Measurements from ENCODE around the gene CDC34.

Gene CDC34, protein sequence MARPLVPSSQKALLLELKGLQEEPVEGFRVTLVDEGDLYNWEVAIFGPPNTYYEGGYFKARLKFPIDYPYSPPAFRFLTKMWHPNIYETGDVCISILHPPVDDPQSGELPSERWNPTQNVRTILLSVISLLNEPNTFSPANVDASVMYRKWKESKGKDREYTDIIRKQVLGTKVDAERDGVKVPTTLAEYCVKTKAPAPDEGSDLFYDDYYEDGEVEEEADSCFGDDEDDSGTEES

DNA sequence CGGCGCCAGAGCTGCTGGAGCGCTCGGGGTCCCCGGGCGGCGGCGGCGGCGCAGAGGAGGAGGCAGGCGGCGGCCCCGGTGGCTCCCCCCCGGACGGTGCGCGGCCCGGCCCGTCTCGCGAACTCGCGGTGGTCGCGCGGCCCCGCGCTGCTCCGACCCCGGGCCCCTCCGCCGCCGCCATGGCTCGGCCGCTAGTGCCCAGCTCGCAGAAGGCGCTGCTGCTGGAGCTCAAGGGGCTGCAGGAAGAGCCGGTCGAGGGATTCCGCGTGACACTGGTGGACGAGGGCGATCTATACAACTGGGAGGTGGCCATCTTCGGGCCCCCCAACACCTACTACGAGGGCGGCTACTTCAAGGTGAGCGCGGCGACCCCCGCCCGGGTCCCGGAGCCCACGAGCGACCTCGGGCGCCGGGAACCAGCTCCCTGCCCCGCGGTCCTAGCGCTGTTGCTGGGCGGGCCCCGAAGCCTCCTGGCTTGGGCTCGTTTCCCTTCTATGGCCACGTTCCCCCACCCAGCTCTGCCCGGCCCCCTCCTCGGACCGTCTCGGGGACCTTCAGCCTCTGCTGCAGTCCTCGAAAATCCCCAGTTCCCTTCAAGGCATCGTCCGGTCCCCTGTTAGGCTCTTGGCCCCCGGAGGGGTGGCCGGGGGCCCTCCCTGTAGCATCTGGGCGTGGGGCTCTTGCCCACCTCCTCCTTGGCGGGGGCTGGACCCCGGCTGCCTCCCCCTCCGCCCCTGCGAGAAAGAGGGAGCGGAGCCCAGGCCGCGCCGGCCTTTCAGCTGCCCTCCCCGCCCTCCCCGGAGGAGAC, at the start of gene CDC34:
TSS of gene CDC34 (plus strand) at position 8 of the 808 bp plus-strand sequence. CDS start at position 180, 172 bp downstream.
- no peak for DNase-seq

DNA sequence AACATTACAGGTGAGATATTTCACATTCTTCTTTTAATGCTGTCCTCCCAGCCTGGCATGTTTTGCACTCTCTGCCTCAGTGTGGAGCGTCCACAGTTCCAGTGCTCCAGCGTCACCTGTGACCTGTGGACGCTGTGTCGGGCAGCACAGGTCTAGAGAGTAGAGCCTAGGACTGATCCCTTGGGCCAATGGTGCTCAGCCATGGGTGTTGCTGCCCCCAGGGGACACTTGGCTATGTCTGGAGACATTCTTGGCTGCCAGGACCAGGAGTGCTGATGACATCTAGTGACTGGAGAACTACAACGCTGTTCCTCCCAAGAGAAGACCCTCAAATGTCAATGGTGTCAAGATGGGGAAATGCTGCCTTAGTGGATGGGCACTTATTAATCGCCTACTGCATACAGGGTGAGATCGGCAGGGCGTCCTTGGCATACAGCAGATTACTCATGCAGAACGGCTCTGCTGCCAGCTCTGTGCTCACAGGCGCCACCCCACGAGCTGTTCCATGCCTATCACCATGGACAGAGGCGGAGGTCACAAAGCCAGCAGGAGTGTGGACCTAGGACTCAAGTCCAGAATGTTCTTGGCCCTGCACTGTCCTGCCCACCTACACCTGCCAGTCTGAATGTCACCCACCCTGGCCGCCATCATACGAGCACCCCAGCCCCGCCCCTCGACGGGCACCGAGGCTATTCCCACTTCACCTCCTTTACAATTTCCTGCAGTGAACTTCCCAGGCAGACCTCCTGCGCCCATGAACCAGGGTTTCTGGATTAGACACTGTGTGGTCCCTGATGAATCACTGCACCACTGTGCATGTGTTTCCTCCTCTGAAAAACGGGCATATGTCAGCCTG, 49.1 kb upstream of the CDC34 start:
- DNase-seq = no peak

DNA sequence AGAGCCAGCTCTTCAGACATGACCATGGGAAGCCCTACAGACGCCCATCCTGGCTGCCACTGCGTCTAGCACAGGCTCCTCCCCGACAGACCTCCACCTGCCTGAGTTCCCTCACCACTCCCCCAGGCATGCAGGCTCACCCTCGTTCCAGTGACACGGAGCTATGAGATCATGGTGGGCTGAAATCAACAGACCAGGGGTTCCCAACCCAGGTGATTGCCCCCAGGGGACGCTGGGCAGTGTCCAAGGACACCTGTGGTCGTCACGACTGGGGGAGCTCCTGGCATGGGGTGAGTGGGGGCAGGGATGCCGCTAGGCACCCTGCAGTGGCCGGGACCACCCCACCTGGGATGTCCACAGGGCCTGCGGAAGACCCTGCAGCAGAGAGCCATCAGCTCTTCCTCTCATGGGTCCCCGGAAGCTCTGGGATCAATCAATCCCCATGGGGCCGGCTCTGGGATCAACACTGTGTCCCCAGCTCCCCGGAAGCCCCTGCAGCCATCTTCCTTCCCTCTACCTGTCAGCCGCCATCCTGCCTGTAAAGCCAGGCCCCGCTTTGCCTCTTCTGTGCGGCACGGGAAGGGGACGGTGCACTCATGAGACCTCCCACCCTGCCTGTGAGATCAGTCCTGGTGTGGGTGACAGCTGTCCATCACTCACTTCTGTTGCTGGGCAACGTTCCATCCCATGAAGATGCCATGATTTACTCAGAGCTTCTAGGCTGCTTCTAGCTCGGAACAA, 48.1 kb upstream of the CDC34 start:
- DNase-seq = no peak

DNA sequence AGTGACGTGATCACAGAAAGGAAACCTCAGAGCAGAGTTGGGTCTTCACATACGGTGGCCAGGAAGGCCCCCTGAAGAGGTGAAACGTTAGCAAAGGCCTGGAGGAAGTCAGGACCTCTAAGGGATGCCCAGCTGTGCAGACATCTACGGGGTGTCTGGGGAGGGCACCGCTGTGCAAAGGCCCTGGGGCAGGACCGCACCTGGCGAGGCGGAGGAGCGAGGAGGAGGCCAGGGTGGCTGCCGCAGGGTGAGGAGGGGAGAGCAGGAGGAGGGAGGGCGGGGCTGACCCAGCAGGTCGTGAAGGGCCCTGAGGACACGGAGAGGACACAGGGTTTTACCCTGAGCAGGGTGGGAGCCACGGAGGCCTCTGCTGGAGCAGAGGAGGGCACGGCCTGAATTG, 47.1 kb upstream of the CDC34 start:
- DNase-seq = no peak

DNA sequence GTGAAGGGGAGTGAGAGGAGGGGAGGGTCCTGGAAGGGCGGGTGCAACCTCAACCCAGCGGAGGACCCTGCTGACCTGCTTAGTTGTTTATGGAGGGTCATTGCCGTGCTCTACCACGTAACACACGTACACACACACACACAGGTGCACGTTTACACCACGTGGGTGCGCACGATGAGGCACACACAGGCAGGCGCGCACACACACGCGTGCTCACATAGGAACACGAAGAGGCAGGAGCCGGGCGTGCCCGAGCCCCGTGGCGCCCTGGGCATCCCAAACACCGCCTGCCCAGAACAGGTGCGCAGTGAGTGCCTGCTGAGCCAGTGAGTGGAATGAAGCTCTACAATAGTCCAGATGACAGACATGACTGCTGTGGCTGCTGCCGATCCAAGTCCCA, 46.5 kb upstream of the CDC34 start:
- DNase-seq = no peak

DNA sequence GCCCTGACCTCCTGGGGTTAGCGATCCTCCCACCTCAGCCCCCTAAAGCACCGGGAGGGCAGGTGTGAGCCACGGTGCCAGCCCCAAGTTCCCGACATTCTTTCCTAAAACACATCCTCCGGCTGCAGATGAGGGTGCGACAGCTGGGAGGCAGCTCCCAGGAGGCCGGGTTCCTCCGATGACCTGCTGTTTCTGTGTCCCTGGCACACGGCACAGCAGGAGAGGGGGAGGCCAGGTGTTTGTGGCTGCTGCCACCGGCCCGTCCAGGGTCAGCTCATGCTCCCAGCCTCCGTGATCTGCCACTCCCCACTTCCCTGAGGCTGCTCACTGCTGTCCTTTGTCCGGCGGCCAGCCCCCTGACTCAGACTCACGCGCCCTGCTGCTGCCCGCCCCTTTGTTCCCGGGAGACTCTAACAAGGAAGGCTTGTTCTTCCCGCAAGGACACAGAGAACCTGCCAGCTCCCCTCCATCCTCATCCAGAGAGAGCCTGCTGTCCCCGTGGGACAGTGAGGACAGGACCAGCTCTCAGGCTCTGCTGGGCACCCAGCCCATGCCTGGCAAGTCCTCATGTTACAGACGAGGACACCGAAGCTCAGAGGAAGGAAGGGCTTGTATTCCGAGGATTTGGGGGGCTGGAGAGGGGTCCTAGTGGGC, 45.9 kb upstream of the CDC34 start:
- DNase-seq = no peak

DNA sequence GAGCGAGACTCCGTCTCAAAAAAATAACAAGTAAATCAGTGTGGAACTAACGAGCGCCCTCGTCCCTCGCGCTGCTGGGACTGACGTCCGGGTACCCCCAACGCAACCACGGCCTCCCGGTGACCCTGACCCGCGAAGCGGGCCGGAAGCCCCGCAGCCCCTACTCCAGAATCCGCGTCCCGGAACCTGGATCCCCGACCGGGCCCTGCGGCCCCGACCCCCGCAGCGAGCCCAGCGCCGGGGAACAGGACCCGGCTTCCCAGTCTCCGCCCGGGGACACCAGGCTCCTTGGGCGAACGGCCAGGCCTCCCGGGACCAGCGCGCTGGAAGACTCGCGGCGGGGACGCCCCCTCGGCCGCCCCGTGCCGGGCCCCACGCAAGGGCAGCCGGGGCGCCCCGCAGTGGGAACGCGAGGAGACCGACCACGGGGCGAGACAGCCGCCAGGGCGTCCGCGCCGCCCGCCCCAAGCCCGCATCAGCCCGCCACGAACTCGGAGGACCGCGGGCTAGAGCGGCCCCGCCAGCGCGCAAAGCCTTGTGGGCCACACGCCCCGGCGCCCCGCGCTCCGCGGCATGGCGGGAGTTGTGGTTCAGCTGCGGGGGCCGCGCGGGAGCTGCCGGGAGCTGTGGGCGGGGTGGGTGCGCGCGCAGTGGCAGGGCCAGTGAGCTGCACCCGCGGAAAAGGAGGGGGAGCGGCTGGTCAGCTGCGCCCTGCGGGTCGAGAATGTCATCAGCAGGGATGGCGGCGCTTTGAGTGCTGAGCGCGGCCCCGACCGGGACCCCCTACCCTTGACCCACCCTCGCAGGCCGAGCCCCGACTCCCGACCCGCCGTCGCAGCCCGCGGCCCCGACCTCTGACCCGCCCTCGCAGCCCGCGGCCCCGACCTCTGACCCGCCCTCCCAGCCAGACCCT, 42.8 kb upstream of the CDC34 start:
- DNase-seq = peak; percentile 92

DNA sequence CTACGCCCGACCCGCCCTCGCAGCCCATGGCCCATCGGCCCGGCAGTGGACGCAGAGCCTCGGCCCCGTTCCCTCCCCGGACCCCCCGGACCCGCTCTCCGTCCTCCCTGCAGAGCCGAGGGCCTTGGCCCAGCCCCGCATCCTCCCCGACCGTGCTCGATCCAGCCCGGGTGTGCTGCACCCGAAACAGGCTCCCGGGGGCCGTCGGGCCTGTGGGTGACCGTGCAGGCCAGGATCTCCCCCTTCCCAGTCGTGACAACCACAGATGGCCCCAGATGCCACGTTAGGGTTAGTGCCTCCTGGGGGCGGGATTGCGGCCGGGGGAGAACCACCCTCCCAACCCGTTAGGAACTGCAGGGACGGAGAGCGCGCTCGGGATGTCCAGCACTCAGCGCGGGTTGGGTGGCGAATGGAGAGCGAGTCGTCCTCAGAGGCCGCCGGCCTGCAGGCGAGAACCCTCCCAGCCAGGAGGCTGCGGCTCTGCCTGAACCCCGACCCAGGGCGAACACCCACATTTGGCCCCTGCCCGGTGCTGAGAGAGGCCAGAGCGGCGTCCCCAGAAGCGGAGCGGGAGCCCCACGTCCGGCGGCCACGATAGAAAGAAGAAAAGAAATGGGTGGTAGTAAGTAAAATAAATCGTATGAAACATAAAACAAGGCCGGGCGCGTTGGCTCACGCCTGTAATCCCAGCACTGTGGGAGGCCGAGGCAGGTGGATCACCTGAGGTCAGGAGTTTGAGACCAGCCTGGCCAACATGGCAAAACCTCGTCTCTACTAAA, 42.0 kb upstream of the CDC34 start:
- no peak for DNase-seq

DNA sequence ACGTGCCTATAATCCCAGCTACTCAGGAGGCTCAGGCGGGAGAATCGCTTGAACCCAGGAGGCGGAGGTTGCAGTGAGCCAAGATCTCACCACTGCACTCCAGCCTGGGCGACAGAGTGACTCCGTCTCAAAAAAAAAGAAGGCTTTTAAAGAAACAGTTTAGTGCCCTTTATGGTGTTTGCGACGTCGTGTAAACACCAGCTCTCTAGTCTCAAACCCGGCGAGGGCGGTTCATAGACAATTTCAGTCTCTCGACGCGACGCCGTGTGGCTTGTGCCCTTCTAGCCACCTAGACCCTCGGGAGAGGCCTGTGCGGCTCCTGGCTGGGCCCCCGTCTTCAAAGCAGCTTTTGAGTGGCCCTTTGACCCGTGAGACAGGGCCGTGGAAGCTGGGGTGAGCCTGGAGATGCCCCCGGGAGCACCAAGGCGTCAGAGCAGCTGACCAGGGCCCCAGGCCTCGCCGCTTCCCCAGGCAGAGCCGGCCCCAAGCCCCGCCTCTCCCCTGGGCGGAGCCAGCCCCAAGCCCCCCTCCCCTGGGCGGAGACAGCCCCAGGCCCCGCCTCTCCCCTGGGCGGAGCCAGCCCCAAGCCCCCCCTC, 40.3 kb upstream of the CDC34 start:
- no peak for DNase-seq

DNA sequence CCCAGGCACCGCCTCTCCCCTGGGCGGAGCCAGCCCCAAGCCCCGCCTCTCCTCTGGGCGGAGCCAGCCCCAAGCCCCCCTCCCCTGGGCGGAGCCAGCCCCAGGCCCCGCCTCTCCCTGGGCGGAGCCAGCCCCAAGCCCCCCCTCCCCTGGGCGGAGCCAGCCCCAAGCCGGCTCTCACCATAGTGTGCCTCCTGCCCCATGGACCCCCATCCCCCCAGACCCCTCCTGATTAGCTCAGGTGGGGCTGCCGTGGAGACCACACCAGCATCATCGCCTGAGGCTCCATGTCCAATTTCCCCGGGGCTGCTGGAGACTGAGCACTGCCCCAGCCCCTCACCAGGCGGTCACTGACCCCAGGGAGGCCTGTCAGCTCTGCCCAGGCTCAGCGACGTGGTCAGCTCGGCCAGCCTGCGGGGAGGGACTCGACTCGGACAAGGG, 39.4 kb upstream of the CDC34 start:
- DNase-seq = peak; percentile 34

DNA sequence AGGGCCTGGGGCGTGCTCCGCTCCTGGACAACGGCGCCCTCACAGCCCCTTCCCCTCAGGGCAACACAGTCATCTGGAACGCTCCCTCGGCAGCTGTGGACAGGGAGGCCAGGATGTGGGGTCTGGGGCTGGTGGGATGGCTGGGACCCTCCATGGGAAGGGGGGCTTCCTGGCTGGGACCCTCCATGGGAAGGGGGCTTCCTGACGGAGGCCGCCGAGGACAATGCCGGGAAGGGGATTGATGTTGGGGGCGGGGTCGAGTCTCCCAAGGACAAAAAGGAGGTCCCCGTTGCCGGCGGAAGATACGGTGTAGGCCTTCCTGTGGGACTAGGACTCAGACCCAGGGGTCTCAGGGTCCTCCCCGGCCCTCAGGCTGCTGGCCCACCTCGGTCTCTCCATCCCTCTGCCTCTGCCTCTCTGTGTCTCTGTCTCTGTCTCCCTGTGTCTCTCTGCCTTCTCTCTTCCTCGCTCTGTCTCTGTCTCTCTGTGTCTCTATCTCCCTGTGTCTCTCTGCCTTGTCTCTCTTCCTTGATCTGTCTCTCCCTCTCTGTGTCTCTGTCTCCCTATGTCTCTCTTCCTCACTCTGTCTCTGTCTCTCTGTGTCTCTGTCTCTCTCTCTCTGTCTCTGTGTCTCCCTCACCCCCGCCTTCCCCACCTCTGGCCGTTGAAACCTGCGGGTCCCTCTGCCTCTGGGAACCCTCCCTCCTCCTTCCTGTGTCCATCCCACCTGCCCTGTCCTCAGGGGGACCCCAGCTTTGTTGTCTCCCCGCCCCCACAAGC, 38.0 kb upstream of the CDC34 start:
- no peak for DNase-seq

DNA sequence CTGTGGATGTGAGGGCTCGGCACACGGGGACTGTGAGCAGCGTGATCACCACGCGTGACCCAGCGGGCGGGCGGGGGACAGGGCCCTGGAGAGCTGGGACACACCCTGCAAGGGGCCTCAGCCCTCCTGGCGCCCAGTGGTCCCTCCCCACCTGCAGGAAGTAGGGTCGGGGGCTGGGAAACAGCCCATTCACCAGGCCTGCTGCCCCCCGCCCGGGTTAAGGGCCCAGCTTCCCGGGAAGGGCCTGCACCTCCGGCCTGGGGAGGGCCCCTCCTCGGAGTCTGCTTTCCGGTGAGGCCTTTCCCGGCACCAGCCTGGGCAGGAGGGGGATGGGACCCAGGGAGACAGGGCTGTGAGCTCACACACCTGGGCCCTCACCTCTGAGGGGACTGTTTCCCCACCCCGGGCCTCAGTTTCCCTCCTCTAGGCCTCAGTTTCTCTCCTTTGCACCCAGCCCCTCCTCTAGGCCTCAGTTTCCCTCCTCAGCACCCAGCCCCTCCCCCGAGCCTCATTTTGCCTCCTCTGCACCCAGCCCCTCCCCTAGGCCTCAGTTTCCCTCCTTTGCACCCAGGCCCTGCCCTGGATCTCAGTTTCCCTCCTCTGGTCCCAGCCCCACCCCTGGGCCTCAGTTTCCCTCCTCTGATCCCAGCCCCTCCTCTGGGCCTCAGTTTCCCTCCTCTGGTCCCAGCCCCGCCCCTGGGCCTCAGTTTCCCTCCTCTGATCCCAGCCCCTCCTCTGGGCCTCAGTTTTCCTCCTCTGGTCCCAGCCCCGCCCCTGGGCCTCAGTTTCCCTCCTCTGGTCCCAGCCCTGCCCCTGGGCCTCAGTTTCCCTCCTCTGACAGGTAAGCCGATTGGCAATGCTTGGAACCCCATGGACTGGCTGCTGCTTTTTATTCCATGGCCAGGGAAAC, 37.1 kb upstream of the CDC34 start:
- no peak for DNase-seq

DNA sequence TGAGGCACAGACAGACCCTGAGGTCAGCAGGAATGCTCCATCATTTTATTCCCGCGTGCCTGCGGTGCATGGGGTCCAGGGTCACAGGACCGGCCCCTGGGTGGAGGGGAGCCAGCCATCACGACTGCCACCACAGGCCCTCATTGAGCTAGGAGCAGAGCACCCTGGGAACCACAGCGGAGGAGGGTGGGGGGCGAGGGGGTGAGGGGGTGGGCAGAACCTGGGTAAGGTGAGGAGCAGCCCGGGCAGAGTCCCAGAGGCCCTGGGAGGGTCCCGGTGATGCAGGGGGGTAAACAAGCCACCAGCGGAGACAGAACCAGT, 36.5 kb upstream of the CDC34 start:
- DNase-seq = no peak

DNA sequence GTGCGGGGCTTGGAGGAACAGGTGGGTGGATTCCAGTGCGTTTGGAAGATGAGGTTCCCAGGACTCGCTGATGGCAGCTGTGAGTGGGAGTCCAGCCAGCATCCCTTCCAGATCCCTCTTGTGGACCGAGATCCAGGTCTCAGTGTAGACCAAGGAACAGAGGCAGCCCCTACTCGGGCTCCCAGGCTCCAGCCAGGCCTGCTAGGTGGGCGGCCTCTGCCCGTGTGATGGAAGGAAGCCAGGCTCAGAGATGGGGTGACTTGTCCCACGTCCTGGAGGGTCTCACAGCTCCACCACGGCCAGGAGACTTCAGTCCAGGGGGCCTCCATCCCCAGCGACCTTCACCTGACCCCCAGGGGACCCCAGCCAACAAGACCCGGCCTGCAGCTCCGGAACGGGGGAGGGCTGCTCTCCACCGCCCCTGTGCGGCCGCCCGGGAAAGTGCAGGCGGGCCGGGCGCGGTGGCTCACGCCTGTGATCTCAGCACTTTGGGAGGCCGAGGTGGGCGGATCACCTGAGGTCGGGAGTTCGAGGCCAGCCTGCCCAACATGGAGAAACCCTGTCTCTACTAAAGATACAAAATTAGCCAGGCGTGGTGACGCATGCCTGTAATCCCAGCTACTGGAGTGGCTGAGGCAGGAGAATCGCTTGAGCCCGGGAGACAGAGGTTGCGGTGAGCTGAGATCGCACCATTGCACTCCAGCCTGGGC, 36.0 kb upstream of the CDC34 start:
- no peak for DNase-seq

DNA sequence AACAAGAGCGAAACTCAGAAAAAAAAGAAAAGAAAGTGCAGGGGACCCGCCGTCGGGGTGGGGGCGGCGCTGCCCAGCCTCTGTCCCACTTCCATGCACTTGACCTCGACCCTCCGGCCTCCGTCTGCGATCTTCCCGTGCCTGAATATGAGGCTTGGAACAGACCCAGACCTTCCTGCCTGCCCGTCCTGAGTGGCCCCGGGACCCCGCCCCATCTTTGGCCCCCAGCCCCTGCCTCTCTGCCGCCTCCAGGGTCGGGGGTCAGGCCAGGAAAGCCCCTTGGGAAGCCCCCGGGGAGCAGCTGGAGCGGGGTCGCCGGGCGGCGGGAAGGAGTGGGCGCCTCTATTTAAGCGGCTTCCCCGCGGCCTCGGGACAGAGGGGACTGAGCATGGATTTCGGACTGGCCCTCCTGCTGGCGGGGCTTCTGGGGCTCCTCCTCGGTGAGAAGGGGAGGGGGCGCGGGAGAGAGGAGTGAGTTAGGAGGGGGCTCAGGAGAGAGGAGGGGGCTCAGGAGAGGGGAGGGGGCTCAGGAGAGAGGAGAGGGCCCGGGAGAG, 35.4 kb upstream of the CDC34 start, which contains the start of gene MADCAM1:
TSS of gene MADCAM1 (plus strand) at position 375 of the 554 bp plus-strand sequence. CDS start at position 389, 14 bp downstream.
- DNase-seq = no peak

DNA sequence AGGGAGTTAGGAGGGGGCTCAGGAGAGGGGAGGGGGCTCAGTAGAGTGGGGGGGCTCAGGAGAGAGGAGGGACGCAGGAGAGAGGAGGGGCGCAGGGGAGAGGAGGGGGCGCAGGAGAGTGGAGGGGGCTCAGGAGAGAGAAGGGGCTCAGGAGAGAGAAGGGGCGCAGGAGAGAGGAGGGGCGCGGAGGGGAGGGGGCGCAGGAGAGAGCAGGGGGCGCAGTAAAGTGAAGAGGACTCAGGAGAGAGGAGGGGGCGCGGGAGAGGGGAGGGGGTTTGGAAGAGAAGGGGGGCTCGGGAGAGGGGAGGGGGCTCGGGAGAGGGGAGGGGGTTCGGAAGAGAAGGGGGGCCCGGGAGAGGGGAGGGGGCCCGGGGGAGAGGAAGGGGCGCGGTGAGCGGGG, 34.6 kb upstream of the CDC34 start:
- DNase-seq = no peak

DNA sequence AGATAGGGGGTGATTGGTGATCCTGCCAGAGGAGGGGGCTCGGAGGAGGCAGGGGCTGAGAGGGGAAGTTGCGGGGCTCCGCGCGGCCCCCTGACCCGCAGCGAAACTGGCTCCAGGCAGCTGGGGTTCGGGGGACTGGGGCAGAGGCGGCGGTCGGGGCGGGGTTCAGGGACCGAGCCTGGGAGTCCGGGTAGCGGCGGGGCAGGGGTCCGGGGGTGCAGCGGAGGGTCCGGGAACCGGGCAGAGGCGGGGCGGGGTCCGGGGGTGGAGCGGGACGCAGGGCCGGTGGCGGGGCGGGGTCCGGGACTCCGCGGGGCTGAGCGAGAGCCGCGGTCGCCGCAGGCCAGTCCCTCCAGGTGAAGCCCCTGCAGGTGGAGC, 34.1 kb upstream of the CDC34 start:
- no peak for DNase-seq

Measured in activated gamma-delta T cell treated with Interleukin-2 at 50 U/mL for 16 hours (primary cell).